ENCODE results near the gene CDH13. TPM values are rescaled to one million over a fixed set of nuclear protein-coding genes. Genes with fewer than 3 reads are reported as not detected.

The CDH13 gene
- total and polyA plus RNA-seq, 2 donors (not counting 3 experiments of a cell fraction or from before 2014, with no cell fraction given), result 96.6 to 124 TPM

DNA sequence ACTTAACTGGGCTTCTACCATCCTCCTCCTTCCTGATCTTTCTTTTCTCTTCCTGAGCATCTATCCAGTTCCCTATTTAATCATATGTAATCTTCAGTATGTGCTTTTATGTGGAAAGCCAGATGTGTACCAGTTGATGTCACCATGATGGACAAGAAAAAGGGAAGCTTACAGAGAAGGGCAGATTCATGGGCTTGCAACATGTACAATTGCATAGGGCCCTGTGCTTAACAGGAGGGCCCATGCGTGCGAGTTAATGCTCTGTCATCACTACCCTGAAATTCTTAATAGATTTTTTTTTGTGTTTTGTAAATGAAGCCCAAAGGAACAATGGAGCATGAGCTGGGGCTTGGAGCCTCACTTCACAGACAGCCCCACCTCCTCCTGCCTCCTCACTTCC, 124.3 kb downstream of the CDH13 start:
- FAIRE-seq (no peak), DNase-seq (ENCODE audit: low read depth, low spot score) (no peak)
- Histone ChIP-seq H3K4me2 (ENCODE audit: insufficient read depth, low read length) (no peak overlapping the region), H3K9me3 (replicated peaks; ENCODE audit: control insufficient read depth, insufficient read depth, low read length) (no peaks in the 10 kb centered on the region), H3K36me3 (ENCODE audit: control insufficient read depth in 2 of 2, extremely low read depth in 1 of 2, insufficient read depth in 2 of 2, low read length in 2 of 2) (no peaks in the 10 kb centered on the region), H3K9me1 (replicated peaks; ENCODE audit: control insufficient read depth, extremely low read depth, insufficient read depth, low read length) (no peaks in the 10 kb centered on the region), H3K27me3 (ENCODE audit: control insufficient read depth in 2 of 2, insufficient read depth in 2 of 2, low read length in 2 of 2) (no peaks in the 10 kb centered on the region), H3K4me1 (ENCODE audit: control insufficient read depth, extremely low read depth, insufficient read depth, low read length) (peaks cover 54% of the 10 kb centered on the region), H4K20me1 (replicated peaks; ENCODE audit: control insufficient read depth, extremely low read depth, insufficient read depth, low read length) (no peaks in the 10 kb centered on the region), H2AFZ (ENCODE audit: low read depth, low read length) (no peak overlapping the region), H3K9ac (replicated peaks; ENCODE audit: extremely low read depth, insufficient read depth, low read length) (no peak overlapping the region), H3K79me2 (ENCODE audit: control insufficient read depth, insufficient read depth, low read length) (no peaks in the 10 kb centered on the region), H3K4me3 (replicated peaks in 1 of 3; ENCODE audit: insufficient read depth in 1 of 3, low read depth in 1 of 3, low read length in 3 of 3) (no peak overlapping the region), H3K27ac (ENCODE audit: insufficient read depth, low read depth, low read length) (no peak overlapping the region)
- dilution Hi-C loops (cut with MboI; ENCODE audit: extremely low pct_ligation_motif_present, low sequenced_read_pairs) (no loop called here), intact Hi-C loops (cut with micrococcal nuclease) (no loop called here)
- CTCF ChIA-PET, result interaction anchor here (1.1 to 2.1 kb wide), 5 partner anchors 47 to 464 kb away, joined by 3 to 7 read pairs (median 3); no protein-coding TSS in a partner anchor
- POLR2A ChIA-PET, result no interaction called here
- no TSS peak for BruUV-seq (replicated peaks)
- no peak for TF ChIP-seq POLR2A (IDR thresholded peaks at IDR 0.05; ENCODE audit: low read depth, low read length)
- TF ChIP-seq CTCF (IDR thresholded peaks at IDR 0.05; ENCODE audit: extremely low read depth in 1 of 2, insufficient read depth in 1 of 2, low read depth in 1 of 2, low read length in 2 of 2), result no peak
- TF ChIP-seq POLR2AphosphoS5 (IDR thresholded peaks at IDR 0.05; ENCODE audit: insufficient read depth, low read depth, low read length), result no peak

GRCh38 chr16:82752172-82752571, 125.4 kb downstream of the CDH13 start:
- H3K4me1 ChIP-seq (ENCODE audit: control insufficient read depth, extremely low read depth, insufficient read depth, low read length), result peaks cover 64% of the 10 kb centered on the region
- no peak overlapping the region for H3K9ac ChIP-seq (replicated peaks; ENCODE audit: extremely low read depth, insufficient read depth, low read length)
- no peak for TF ChIP-seq JUN (IDR thresholded peaks at IDR 0.05; ENCODE audit: borderline replicate concordance, insufficient read depth, insufficient read length, low read depth)
- no peak for TF ChIP-seq MYC (IDR thresholded peaks at IDR 0.05; ENCODE audit: low read depth, low read length)
- TF ChIP-seq, protein P1, sequence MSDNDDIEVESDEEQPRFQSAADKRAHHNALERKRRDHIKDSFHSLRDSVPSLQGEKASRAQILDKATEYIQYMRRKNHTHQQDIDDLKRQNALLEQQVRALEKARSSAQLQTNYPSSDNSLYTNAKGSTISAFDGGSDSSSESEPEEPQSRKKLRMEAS (IDR thresholded peaks at IDR 0.05; ENCODE audit: insufficient read depth, insufficient read length), result no peak
- TF ChIP-seq POLR2A (IDR thresholded peaks at IDR 0.05; ENCODE audit: low read depth, low read length), result no peak
- TF ChIP-seq CTCF (IDR thresholded peaks at IDR 0.05; ENCODE audit: extremely low read depth in 1 of 2, insufficient read depth in 1 of 2, low read depth in 1 of 2, low read length in 2 of 2), result no peak
- TF ChIP-seq EZH2 (IDR thresholded peaks at IDR 0.05; ENCODE audit: borderline replicate concordance, low read depth, low read length, severe bottlenecking), result no peak
- TF ChIP-seq GATA2 (IDR thresholded peaks at IDR 0.05; ENCODE audit: insufficient read depth, insufficient read length, low read depth, low read length), result no peak
- TF ChIP-seq FOS (IDR thresholded peaks at IDR 0.05; ENCODE audit: borderline replicate concordance, insufficient read depth, low read length), result no peak
- no peak for TF ChIP-seq POLR2AphosphoS5 (IDR thresholded peaks at IDR 0.05; ENCODE audit: insufficient read depth, low read depth, low read length)
- intact Hi-C loops (cut with micrococcal nuclease), result no loop called here
- no peak for FAIRE-seq
- ChIA-PET CTCF (interaction anchor here (0.9 to 2.1 kb wide), 2 partner anchors 10 to 463 kb away, joined by 3 to 4 read pairs; no protein-coding TSS in a partner anchor), POLR2A (no interaction called here)
- no peaks in the 10 kb centered on the region for H3K9me3 ChIP-seq (replicated peaks; ENCODE audit: control insufficient read depth, insufficient read depth, low read length)
- BruUV-seq (replicated peaks), result no TSS peak
- no peak overlapping the region for H2AFZ ChIP-seq (ENCODE audit: low read depth, low read length)
- no peaks in the 10 kb centered on the region for H3K36me3 ChIP-seq (ENCODE audit: control insufficient read depth in 2 of 2, extremely low read depth in 1 of 2, insufficient read depth in 2 of 2, low read length in 2 of 2)
- no peaks in the 10 kb centered on the region for H4K20me1 ChIP-seq (replicated peaks; ENCODE audit: control insufficient read depth, extremely low read depth, insufficient read depth, low read length)
- no peaks in the 10 kb centered on the region for H3K27me3 ChIP-seq (ENCODE audit: control insufficient read depth in 2 of 2, insufficient read depth in 2 of 2, low read length in 2 of 2)
- no peak overlapping the region for H3K4me3 ChIP-seq (replicated peaks in 1 of 3; ENCODE audit: insufficient read depth in 1 of 3, low read depth in 1 of 3, low read length in 3 of 3)
- no peaks in the 10 kb centered on the region for H3K9me1 ChIP-seq (replicated peaks; ENCODE audit: control insufficient read depth, extremely low read depth, insufficient read depth, low read length)
- DNase-seq (ENCODE audit: low read depth, low spot score), result no peak
- H3K4me2 ChIP-seq (ENCODE audit: insufficient read depth, low read length), result no peak overlapping the region
- dilution Hi-C loops (cut with MboI; ENCODE audit: extremely low pct_ligation_motif_present, low sequenced_read_pairs), result no loop called here
- no peaks in the 10 kb centered on the region for H3K79me2 ChIP-seq (ENCODE audit: control insufficient read depth, insufficient read depth, low read length)
- no peak overlapping the region for H3K27ac ChIP-seq (ENCODE audit: insufficient read depth, low read depth, low read length)

Measured in endothelial cell of umbilical vein (primary cell).